ENCODE data around the gene CHD9.

- TF ChIP-seq, protein P1, sequence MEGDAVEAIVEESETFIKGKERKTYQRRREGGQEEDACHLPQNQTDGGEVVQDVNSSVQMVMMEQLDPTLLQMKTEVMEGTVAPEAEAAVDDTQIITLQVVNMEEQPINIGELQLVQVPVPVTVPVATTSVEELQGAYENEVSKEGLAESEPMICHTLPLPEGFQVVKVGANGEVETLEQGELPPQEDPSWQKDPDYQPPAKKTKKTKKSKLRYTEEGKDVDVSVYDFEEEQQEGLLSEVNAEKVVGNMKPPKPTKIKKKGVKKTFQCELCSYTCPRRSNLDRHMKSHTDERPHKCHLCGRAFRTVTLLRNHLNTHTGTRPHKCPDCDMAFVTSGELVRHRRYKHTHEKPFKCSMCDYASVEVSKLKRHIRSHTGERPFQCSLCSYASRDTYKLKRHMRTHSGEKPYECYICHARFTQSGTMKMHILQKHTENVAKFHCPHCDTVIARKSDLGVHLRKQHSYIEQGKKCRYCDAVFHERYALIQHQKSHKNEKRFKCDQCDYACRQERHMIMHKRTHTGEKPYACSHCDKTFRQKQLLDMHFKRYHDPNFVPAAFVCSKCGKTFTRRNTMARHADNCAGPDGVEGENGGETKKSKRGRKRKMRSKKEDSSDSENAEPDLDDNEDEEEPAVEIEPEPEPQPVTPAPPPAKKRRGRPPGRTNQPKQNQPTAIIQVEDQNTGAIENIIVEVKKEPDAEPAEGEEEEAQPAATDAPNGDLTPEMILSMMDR (conservative IDR thresholded peaks at IDR 0.05; ENCODE audit: low read length) = no peak
- TF ChIP-seq EZH2phosphoT487 (IDR thresholded peaks at IDR 0.05; ENCODE audit: borderline replicate concordance) = no peak
Observed at GRCh38 chr16:53057658-53058057, 2.9 kb downstream of the CHD9 start.
